WTC11 (cell line): ENCODE measurements around the gene ELOVL2. TPM values are rescaled to one million over a fixed set of nuclear protein-coding genes. Genes with fewer than 3 reads are reported as not detected.

Source experiments
- ATAC-seq: fragments of 200-7000 bp; cut with Tn5 transposase; 2 replicates; pipeline ENCODE4 v1.10.0; 2021; ENCODE audit warnings: mild to moderate bottlenecking, moderate library complexity
- CTCF ChIA-PET: fragments of 300-600 bp; sonication (Branson Sonifier 250); formaldehyde crosslinking; loops from one replicate; lab custom pipeline; 2021; ENCODE audit warnings: antibody characterized with exemption; lab: Charles Lee
- POLR2A ChIA-PET: fragments of 350-600 bp; sonication (Branson Sonifier 250); formaldehyde crosslinking; loops from one replicate; lab custom pipeline; 2021; ENCODE audit warnings: antibody characterized with exemption; lab: Charles Lee
- DNase-seq: peaks from one replicate; pipeline ENCODE4 v3.0.0; 2021; ENCODE audit warnings: low spot score
- H3K27ac Mint-ChIP-seq: 2 replicates; pipeline ENCODE4 v1.8.0; 2021; ENCODE audit warnings: mixed read lengths
- H3K27me3 Mint-ChIP-seq: 2 replicates; pipeline ENCODE4 v1.8.0; 2021; ENCODE audit warnings: low read depth, mild to moderate bottlenecking, moderate library complexity, mixed read lengths
- H3K36me3 Mint-ChIP-seq: 2 replicates; pipeline ENCODE4 v1.8.0; 2021; ENCODE audit warnings: mixed read lengths
- H3K4me1 Mint-ChIP-seq: 2 replicates; pipeline ENCODE4 v1.8.0; 2022; ENCODE audit warnings: mixed read lengths
- H3K4me3 Mint-ChIP-seq: 2 replicates; pipeline ENCODE4 v1.8.0; 2021; ENCODE audit warnings: mild to moderate bottlenecking, moderate library complexity, mixed read lengths
- H3K9me3 Mint-ChIP-seq: 2 replicates; pipeline ENCODE4 v1.8.0; 2021; ENCODE audit warnings: mixed read lengths
- ATF1 ChIP-seq: sonication (generic); formaldehyde crosslinking; IDR thresholded peaks from 2 replicates; pipeline ENCODE4 v1.8.1; 2023; ENCODE audit warnings: mild to moderate bottlenecking, moderate library complexity, missing genetic modification reagents
- E2F4 ChIP-seq: sonication (generic); formaldehyde crosslinking; IDR thresholded peaks from 2 replicates; pipeline ENCODE4 v1.8.1; 2022; ENCODE audit warnings: low read depth, mild to moderate bottlenecking, moderate library complexity, missing genetic modification reagents, borderline replicate concordance
- ELF4 ChIP-seq: sonication (generic); formaldehyde crosslinking; IDR thresholded peaks from 2 replicates; pipeline ENCODE4 v1.8.1; 2022; ENCODE audit warnings: low read depth, mild to moderate bottlenecking, moderate library complexity, missing genetic modification reagents
- ETV6 ChIP-seq: sonication (generic); formaldehyde crosslinking; IDR thresholded peaks from 2 replicates; pipeline ENCODE4 v1.8.1; 2022; ENCODE audit warnings: mild to moderate bottlenecking, missing genetic modification reagents
- FOXK1 ChIP-seq: sonication (generic); formaldehyde crosslinking; IDR thresholded peaks from 2 replicates; pipeline ENCODE4 v1.8.0; 2022; ENCODE audit warnings: mild to moderate bottlenecking, moderate library complexity, missing genetic modification reagents
- GABPB1 ChIP-seq: sonication (generic); formaldehyde crosslinking; IDR thresholded peaks from 2 replicates; pipeline ENCODE4 v1.8.1; 2023; ENCODE audit warnings: mild to moderate bottlenecking, missing genetic modification reagents
- GRHL2 ChIP-seq: fragments of 250-450 bp; sonication (Bioruptor Pico); IDR thresholded peaks from 2 replicates; pipeline ENCODE4 v1.8.0; 2022; ENCODE audit warnings: mild to moderate bottlenecking, moderate library complexity; ENCODE audit not compliant: insufficient replicate concordance, severe bottlenecking
- IRF2 ChIP-seq: sonication (generic); formaldehyde crosslinking; IDR thresholded peaks from 2 replicates; pipeline ENCODE4 v1.8.0; 2022; ENCODE audit warnings: low read depth, missing genetic modification reagents, borderline replicate concordance
- MXD4 ChIP-seq: fragments of 250-450 bp; sonication (Bioruptor Pico); IDR thresholded peaks from 2 replicates; pipeline ENCODE4 v1.8.0; 2021; ENCODE audit warnings: mild to moderate bottlenecking, moderate library complexity, borderline replicate concordance
- NFYB ChIP-seq: sonication (generic); formaldehyde crosslinking; conservative IDR thresholded peaks from 2 replicates; pipeline ENCODE4 v1.8.0; 2022; ENCODE audit warnings: low read depth, missing genetic modification reagents
- OVOL2 ChIP-seq: fragments of 250-450 bp; sonication (Bioruptor Pico); IDR thresholded peaks from 2 replicates; pipeline ENCODE4 v1.9.0; 2021; ENCODE audit warnings: mild to moderate bottlenecking, borderline replicate concordance
- SOX15 ChIP-seq: fragments of 250-450 bp; sonication (Bioruptor Pico); IDR thresholded peaks from 2 replicates; pipeline ENCODE4 v1.9.0; 2021; ENCODE audit warnings: mild to moderate bottlenecking
- TEAD1 ChIP-seq: sonication (generic); formaldehyde crosslinking; IDR thresholded peaks from 2 replicates; pipeline ENCODE4 v1.8.0; 2022; ENCODE audit warnings: mild to moderate bottlenecking, missing genetic modification reagents
- USF2 ChIP-seq: sonication (generic); formaldehyde crosslinking; IDR thresholded peaks from 2 replicates; pipeline ENCODE4 v1.8.1; 2023; ENCODE audit warnings: mild to moderate bottlenecking, missing genetic modification reagents, moderate library complexity
- ZNF138 ChIP-seq: sonication (generic); formaldehyde crosslinking; conservative IDR thresholded peaks from 2 replicates; pipeline ENCODE4 v1.8.1; 2022; ENCODE audit warnings: mild to moderate bottlenecking, moderate library complexity, missing genetic modification reagents
- ZNF219 ChIP-seq: sonication (generic); formaldehyde crosslinking; IDR thresholded peaks from 2 replicates; pipeline ENCODE4 v1.8.0; 2023; ENCODE audit warnings: missing genetic modification reagents, mild to moderate bottlenecking, borderline replicate concordance
- ZSCAN18 ChIP-seq: fragments of 250-450 bp; sonication (Bioruptor Pico); IDR thresholded peaks from 2 replicates; pipeline ENCODE4 v2.1.2; 2022; ENCODE audit warnings: mild to moderate bottlenecking, moderate library complexity
- total RNA-seq: library from RNA; stranded (reverse); gene quantifications from 3 replicates; pipeline ENCODE4 v1.2.3, GENCODE V29; 2021
- TF ChIP-seq, protein P1 (sequence below): fragments of 250-450 bp; sonication (Bioruptor Pico); IDR thresholded peaks from 2 replicates; pipeline ENCODE4 v1.9.0; 2021; ENCODE audit warnings: mild to moderate bottlenecking, borderline replicate concordance
- TF ChIP-seq, protein P2 (sequence below): sonication (generic); formaldehyde crosslinking; IDR thresholded peaks from 2 replicates; pipeline ENCODE4 v1.8.0; 2022; ENCODE audit warnings: mild to moderate bottlenecking, missing genetic modification reagents

Gene ELOVL2
- total RNA-seq, 1 experiment from 2014 or later = 2.0 TPM

GRCh38 chr6:11083491-11083890 lies 39.4 kb upstream of the ELOVL2 start (continued):
- TF ChIP-seq, protein P1, sequence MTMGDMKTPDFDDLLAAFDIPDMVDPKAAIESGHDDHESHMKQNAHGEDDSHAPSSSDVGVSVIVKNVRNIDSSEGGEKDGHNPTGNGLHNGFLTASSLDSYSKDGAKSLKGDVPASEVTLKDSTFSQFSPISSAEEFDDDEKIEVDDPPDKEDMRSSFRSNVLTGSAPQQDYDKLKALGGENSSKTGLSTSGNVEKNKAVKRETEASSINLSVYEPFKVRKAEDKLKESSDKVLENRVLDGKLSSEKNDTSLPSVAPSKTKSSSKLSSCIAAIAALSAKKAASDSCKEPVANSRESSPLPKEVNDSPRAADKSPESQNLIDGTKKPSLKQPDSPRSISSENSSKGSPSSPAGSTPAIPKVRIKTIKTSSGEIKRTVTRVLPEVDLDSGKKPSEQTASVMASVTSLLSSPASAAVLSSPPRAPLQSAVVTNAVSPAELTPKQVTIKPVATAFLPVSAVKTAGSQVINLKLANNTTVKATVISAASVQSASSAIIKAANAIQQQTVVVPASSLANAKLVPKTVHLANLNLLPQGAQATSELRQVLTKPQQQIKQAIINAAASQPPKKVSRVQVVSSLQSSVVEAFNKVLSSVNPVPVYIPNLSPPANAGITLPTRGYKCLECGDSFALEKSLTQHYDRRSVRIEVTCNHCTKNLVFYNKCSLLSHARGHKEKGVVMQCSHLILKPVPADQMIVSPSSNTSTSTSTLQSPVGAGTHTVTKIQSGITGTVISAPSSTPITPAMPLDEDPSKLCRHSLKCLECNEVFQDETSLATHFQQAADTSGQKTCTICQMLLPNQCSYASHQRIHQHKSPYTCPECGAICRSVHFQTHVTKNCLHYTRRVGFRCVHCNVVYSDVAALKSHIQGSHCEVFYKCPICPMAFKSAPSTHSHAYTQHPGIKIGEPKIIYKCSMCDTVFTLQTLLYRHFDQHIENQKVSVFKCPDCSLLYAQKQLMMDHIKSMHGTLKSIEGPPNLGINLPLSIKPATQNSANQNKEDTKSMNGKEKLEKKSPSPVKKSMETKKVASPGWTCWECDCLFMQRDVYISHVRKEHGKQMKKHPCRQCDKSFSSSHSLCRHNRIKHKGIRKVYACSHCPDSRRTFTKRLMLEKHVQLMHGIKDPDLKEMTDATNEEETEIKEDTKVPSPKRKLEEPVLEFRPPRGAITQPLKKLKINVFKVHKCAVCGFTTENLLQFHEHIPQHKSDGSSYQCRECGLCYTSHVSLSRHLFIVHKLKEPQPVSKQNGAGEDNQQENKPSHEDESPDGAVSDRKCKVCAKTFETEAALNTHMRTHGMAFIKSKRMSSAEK = no peak
- TF ChIP-seq ZSCAN18 (CRISPR knock-in tag) (no peak), IRF2 (CRISPR knock-in tag) (no peak), ZNF219 (no peak), ATF1 (CRISPR knock-in tag) (no peak), ZNF138 (CRISPR knock-in tag) (no peak), NFYB (CRISPR knock-in tag) (no peak), TEAD1 (CRISPR knock-in tag) (no peak), USF2 (CRISPR knock-in tag) (no peak), OVOL2 (no peak), ELF4 (CRISPR knock-in tag) (no peak), SOX15 (CRISPR knock-in tag) (no peak)
- TF ChIP-seq, protein P2, sequence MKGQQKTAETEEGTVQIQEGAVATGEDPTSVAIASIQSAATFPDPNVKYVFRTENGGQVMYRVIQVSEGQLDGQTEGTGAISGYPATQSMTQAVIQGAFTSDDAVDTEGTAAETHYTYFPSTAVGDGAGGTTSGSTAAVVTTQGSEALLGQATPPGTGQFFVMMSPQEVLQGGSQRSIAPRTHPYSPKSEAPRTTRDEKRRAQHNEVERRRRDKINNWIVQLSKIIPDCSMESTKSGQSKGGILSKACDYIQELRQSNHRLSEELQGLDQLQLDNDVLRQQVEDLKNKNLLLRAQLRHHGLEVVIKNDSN (CRISPR knock-in tag) = no peak

GRCh38 chr6:11080296-11080695 lies 36.2 kb upstream of the ELOVL2 start:
- no peak for ATAC-seq
- no peak for TF ChIP-seq GRHL2
- TF ChIP-seq GABPB1 (CRISPR knock-in tag) = no peak
- no peak for TF ChIP-seq E2F4 (CRISPR knock-in tag)
- TF ChIP-seq ETV6 (CRISPR knock-in tag) = no peak
- TF ChIP-seq FOXK1 (CRISPR knock-in tag) = no peak
- TF ChIP-seq, protein P2 (CRISPR knock-in tag) = no peak
- TF ChIP-seq MXD4 (CRISPR knock-in tag) = no peak
- H3K27ac Mint-ChIP-seq = no peak overlapping the region
- ChIA-PET POLR2A (no interaction called here), CTCF (interaction anchor here (1.0 kb wide), 1 partner anchor 12 kb away, joined by 3 read pairs; no protein-coding TSS in a partner anchor)
- no peaks in the 10 kb centered on the region; the same call in 1 of the 2 replicates for H3K9me3 Mint-ChIP-seq
- no peak for DNase-seq
- H3K27me3 Mint-ChIP-seq = no peaks in the 10 kb centered on the region
- H3K4me1 Mint-ChIP-seq = peaks cover 18% of the 10 kb centered on the region
- H3K36me3 Mint-ChIP-seq = no peaks in the 10 kb centered on the region
- no peak overlapping the region for H3K4me3 Mint-ChIP-seq
